HepG2 (cell line): ENCODE results near the gene TAS1R1.

ENCODE experiments used
- ATM ChIP-seq: fragments of 450-650 bp; IDR thresholded peaks from 2 replicates; pipeline ENCODE4 v1.7.1; 2017; ENCODE audit warnings: mild to moderate bottlenecking, borderline replicate concordance
- CBFB ChIP-seq: sonication (generic); formaldehyde crosslinking; IDR thresholded peaks from 2 replicates; pipeline ENCODE4 v1.4.0; 2020; ENCODE audit warnings: missing genetic modification reagents
- CTCF ChIP-seq: sonication (generic); formaldehyde crosslinking; IDR thresholded peaks from 2 replicates; pipeline ENCODE4 v1.5.0; 2020; ENCODE audit warnings: mild to moderate bottlenecking, missing genetic modification reagents, moderate library complexity
- KLF16 ChIP-seq, 2 experiments: sonication (generic) in 1 of 2; formaldehyde crosslinking in 1 of 2; IDR thresholded peaks; 2 replicates each; pipeline versions ENCODE4 v1.6.1 to v1.8.0; 2016 to 2023; ENCODE audit warnings: missing genetic modification reagents in 2 of 2, missing compliant biosample characterization in 1 of 2
- RFX5 ChIP-seq: IDR thresholded peaks from 2 replicates; pipeline ENCODE4 v1.6.1; 2011; ENCODE audit warnings: low read depth, low read length, improper control_type of control experiment
- ZBTB4 ChIP-seq: sonication (generic); formaldehyde crosslinking; IDR thresholded peaks from 2 replicates; pipeline ENCODE4 v1.4.0; 2020; ENCODE audit warnings: missing genetic modification reagents, mild to moderate bottlenecking, borderline replicate concordance
- ZBTB42 ChIP-seq: sonication (generic); formaldehyde crosslinking; IDR thresholded peaks from 2 replicates; pipeline ENCODE4 v1.5.0; 2020; ENCODE audit warnings: mild to moderate bottlenecking, missing genetic modification reagents
- ZNF136 ChIP-seq: sonication (generic); formaldehyde crosslinking; IDR thresholded peaks from 2 replicates; pipeline ENCODE4 v1.8.1; 2022; ENCODE audit warnings: low read depth, mild to moderate bottlenecking, moderate library complexity, missing genetic modification reagents
- ZNF281 ChIP-seq: sonication (generic); formaldehyde crosslinking; IDR thresholded peaks from 2 replicates; pipeline ENCODE4 v1.4.0; 2020; ENCODE audit warnings: missing genetic modification reagents, borderline replicate concordance
- ZNF580 ChIP-seq: IDR thresholded peaks from 2 replicates; pipeline ENCODE4 v1.6.1; 2016; ENCODE audit warnings: low read depth, borderline replicate concordance
- ZNF609 ChIP-seq: sonication (generic); formaldehyde crosslinking; IDR thresholded peaks from 2 replicates; pipeline ENCODE4 v1.4.0; 2020; ENCODE audit warnings: mild to moderate bottlenecking, missing genetic modification reagents, borderline replicate concordance
- ZNF784 ChIP-seq: sonication (generic); formaldehyde crosslinking; IDR thresholded peaks from 2 replicates; pipeline ENCODE4 v1.5.1; 2020; ENCODE audit warnings: missing genetic modification reagents, mild to moderate bottlenecking, borderline replicate concordance

GRCh38 chr1:6625584-6626149 is 70.6 kb downstream of the TAS1R1 start:
- TF ChIP-seq CTCF: no peak
- no peak for TF ChIP-seq ZNF609 (CRISPR knock-in tag)
- TF ChIP-seq ATM: no peak
- TF ChIP-seq ZBTB42 (CRISPR knock-in tag): no peak
- TF ChIP-seq RFX5: no peak
- TF ChIP-seq ZBTB4: no peak
- TF ChIP-seq ZNF580: no peak
- TF ChIP-seq CBFB (CRISPR knock-in tag): no peak
- no peak for TF ChIP-seq ZNF281 (CRISPR knock-in tag)
- no peak for TF ChIP-seq KLF16 (CRISPR knock-in tag; IDR thresholded peaks at IDR 0.05)
- TF ChIP-seq ZNF136 (CRISPR knock-in tag): no peak
- TF ChIP-seq ZNF784 (CRISPR knock-in tag): no peak
